GM12891 (cell line): ENCODE results near the gene PTPRN2.

ENCODE experiments used
- POLR2A ChIP-seq: IDR thresholded peaks from 2 replicates; pipeline ENCODE4 v1.6.1; 2011; ENCODE audit warnings: low read depth, low read length, control low read depth
- POLR2AphosphoS5 ChIP-seq: IDR thresholded peaks from 2 replicates; pipeline ENCODE4 v1.6.1; 2011; ENCODE audit warnings: low read depth, low read length, control low read depth
- POU2F2 ChIP-seq: IDR thresholded peaks from 2 replicates; pipeline ENCODE4 v1.6.1; 2011; ENCODE audit warnings: low read depth, mild to moderate bottlenecking, control low read depth, low read length, moderate library complexity
- SPI1 ChIP-seq: IDR thresholded peaks from 2 replicates; pipeline ENCODE4 v1.6.1; 2011; ENCODE audit warnings: low read depth, low read length, control low read depth
- TAF1 ChIP-seq: IDR thresholded peaks from 2 replicates; pipeline ENCODE4 v1.6.1; 2011; ENCODE audit warnings: low read depth, low read length, control low read depth

DNA sequence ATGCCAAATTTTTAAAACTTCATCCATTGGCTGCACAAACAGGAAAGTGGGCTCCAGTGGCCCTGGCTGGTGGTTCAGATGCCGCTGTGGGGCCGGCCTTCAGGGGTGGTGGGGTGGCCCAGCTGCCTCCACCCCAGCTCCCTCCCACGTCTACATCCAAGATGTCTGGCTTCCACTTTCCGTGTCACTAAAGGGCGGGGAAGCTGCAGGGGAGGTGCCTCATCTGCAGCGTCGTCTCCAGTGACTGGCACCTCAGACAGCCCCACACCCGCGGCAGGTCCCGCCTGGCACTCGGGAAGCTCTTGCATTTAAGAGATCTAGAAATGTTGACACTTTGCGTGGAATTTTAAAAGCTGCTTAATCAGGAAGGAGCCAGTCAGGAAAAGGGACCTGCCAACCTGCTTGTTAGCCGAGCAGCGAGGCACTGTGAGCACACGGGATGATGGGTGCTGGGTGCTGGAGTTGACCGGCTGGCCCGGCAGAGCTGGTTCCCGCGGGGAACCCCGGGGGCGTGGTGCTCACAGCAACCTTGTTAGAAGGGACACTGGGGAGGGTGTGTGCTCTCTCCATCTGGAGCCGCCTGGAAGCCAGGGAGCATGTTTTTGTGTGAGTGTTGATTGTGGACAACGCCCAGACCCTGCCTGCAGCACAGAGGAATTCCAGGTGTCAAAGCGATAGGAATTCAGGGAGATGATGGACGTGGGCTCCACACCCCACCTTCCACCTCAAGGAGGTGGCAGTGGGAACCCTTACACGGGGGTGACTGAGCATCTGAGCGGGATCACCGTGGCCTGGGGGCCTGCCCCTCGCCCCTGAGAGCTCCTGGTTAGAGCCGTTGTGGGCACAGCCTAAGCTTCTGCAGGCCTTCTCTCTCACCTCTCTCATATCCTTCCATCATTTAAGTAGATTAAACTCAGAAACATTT lies 320.5 kb downstream of the PTPRN2 start:
- TF ChIP-seq POLR2AphosphoS5 (no peak), POLR2A (no peak), TAF1 (no peak), POU2F2 (no peak), SPI1 (no peak)
